HG02981 (cell line): ENCODE results near the gene PRPF6.

Experiments used
- ATAC-seq: cut with Tn5 transposase; IDR thresholded peaks from one replicate; pipeline ENCODE4 v1.9.1; 2021; ENCODE audit warnings: mild to moderate bottlenecking, moderate library complexity; ENCODE audit not compliant: unreplicated experiment

Gene PRPF6

DNA sequence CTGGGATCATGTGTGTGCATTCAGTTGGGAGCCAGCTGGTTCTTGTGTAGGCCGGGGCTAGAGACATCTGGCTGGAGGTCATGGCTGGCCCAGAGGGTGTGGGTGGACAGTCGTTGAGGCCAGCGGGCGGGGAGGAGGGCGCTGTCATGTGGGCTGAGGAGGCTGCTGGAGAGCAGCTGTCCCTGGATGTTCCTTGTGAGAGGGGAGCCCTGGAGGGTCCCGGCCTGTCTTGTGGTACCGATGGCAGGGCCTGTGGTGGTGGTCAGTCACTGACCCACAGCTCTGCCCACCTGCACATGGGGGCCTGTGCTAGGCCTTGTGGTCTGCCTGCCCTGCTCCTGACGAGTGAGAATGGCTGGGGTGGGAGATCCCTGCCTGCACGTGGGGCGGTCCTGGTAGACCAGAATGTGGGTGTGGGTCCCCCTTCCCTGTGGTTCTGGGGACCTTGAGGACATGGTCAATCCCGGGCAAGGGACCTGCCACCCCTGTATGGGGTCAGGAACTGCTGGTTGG, 53.1 kb downstream of the PRPF6 start:
- ATAC-seq: no peak

GRCh38 chr20:64035066-64035932, 54.4 kb downstream of the PRPF6 start:
- ATAC-seq: no peak

- ATAC-seq: no peak
These were observed 55.0 kb downstream of the PRPF6 start, which contains the start of gene C20orf204 for GRCh38 chr20:64035933-64036345. Gene C20orf204, plus strand, starts transcription at chr20:64036182. Its CDS starts 142 bp downstream, at chr20:64036324.

DNA sequence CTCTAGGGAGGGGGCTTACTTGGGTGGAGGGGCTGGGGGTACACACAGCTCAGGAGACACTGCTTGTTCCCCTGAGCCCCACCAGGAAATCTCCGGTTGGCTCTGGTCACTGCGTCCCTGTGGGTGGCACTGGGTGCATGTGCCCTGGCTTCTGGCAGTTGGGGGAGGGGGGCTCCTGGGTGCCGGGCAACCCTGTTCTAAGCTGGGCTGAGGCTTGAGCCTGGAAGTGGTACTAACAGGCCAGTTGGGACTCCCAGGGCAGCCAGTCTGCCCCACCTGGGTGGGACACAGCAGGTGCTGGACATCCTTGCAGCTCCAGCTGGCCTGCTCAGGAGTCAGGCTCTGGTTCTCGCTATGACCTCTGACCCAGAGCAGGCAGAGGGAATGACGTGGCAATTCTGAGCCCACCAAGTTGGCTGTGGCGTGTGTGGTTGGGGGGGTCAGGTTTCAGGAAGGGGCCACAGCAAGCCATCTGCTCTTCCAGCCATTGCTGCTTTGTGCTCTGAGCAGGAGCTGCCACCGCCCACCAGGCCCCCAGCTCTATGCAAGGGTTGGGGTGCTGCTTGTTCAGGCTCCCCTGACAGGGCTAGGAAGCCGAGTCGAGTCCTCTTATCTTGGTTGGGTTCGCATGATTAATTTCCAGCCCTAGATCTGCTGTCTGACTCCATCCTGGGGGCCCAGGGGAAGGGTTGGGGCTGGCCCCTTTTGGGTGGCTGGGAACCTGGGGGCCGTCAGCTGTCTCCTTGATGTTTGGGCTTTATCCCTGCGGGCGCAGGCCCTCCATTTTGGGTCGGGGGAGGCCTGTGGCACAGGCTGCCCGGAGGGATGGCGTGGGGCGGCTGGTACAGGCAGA, 55.6 kb downstream of the PRPF6 start:
- ATAC-seq: no peak

GRCh38 chr20:64037199-64037497, 56.2 kb downstream of the PRPF6 start:
- no peak for ATAC-seq

GRCh38 chr20:64037498-64038213, 56.7 kb downstream of the PRPF6 start:
- no peak for ATAC-seq

- ATAC-seq: peak; percentile 24
These were observed 57.3 kb downstream of the PRPF6 start for GRCh38 chr20:64038224-64038564.

DNA sequence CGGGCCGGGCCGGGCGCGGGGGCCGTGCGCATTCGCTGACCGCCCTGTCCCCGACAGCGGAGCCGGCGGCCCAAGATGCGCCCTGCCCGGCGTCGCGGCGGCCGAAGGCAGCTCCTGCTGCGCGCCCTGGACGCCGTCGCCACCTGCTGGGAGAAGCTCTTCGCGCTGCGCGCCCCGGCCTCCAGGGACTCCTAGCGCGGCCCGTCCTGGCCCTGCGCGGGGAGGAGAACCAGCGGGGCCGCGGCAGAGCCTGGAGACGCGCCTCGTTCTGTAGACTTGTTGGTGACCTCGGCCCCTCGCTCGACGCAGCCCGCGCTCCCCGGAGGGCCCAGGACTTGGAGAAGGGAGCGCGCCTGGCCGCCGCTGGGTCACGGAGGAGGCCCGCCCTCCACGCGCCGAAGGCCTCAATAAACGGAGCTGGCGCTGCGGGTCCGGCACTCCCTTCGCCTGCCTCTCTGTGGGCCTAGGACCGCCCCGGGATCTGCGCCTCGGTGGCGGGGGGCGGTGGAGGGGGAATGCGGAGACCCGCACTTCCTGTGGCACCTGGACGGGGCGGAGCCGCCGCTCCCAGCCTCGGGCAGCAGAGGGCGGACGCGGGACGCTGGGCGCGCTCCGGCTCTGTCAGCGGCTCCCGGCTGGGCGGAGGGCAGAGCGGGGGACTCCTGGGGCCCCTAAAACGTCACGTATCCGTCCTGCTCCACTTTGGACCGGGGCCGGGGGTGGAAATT, 57.8 kb downstream of the PRPF6 start:
- peak; percentile 48 for ATAC-seq

- no peak for ATAC-seq
These were observed 58.6 kb downstream of the PRPF6 start for GRCh38 chr20:64039293-64040160.

DNA sequence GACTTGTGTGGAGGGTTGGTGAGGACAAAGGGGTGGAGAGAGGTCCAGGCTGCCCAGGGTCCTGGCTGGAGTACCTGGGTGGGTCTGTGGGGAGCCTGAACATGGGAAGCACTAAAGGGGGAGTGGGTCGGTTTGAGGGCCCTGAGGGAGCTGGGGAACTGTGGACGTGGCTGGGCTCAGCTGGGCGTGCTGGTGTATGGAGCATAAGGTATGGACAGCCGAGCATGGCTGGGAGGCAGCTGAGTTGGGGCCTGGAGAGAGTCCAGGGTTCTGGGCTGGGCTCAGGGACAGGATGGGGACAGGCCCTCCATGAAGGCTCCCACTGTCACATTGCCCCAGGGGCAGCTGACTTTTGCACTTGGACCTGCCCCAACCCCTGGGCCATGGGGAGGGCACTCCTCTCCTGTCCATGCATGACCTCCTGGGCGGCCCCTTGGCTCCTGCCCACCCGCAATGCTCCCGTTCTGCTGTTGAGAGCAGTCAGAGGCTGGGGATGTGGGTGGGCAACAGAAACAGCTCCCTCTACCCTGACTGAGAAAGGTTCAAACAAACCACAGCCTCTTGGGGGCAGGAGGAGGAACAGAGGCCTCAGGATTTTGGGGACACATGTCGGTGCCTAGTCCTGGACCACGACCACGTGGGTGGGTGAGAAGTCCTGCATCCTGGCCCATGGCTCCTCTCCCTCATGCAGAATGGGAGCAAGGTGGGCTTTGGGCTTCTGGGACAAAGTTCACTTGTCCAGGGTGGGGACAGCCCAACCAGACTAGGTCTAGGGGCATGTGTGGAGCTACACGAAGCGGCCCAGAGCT, 59.5 kb downstream of the PRPF6 start:
- ATAC-seq: no peak

- no peak for ATAC-seq
These were observed 60.3 kb downstream of the PRPF6 start for GRCh38 chr20:64041040-64041780.

DNA sequence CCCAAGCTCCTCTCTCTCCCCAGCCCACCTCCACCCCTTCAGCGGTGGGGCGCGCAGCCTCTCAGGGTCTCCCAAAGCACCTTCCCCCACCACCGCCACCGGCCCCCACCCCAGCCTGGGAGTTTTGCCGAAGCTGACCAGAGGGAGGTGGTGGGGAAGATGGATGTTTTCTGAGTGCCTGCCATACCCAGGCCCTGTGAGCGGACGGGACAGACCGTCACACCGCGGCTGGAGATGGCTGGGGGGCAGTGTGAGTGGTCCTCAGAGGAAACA, 60.8 kb downstream of the PRPF6 start:
- ATAC-seq: no peak

- ATAC-seq: no peak
These were observed 61.3 kb downstream of the PRPF6 start for GRCh38 chr20:64042054-64042781.

DNA sequence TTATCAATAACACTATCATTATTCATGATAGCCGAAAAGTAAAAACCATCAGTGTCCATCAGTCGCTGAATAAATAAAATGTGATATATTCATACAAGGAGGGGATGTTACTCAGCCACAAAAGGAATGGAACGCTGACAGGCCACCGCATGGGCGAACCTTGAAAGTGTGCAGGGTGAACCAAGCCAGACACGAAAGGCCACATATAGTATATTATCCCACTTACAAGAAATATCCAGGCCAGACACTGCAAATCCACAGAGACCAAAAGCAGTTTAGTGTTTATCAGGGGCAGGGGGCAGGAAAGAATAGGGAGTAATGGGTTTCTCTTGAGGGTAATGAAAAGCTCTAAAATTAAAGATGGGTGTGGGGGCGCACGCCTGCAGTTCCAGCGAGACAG, 62.8 kb downstream of the PRPF6 start:
- no peak for ATAC-seq

DNA sequence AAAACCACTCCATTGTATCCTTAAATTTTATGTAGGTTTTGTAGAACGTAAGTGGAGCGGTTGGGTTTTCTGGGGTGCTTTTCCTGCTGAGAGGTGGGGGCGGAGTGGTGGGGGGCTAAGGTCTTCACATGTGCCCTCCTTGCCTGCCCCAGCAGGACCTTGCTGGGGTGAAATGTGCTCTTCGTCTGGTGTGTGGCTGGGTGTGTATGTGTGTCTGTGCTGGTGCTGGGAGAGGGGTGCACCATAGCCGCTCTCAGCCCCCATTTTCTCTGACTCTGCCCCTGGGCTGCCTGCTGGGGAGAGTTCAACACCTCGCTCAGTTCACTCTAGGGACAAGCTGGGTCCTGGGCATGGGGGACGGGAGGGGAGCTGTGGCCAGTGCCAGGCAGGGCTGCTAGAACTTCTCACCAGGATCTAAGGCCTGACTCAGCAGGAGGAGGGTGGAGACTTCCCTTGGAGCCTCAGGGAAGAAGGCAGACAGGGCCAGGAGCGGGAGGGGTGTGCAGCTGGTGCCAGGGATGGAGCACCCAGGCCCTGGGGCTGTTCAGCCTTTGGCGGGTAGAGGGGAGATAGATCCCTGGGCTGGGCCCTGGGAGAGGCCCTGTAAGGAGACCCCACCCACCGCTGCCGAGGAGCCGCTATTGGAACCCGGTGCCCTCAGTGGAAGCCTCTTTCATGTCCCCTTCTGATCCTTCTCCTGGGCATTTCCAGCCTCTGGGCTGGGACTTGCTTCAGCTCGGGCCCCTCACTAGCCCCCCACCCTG, 63.7 kb downstream of the PRPF6 start:
- ATAC-seq: no peak

DNA sequence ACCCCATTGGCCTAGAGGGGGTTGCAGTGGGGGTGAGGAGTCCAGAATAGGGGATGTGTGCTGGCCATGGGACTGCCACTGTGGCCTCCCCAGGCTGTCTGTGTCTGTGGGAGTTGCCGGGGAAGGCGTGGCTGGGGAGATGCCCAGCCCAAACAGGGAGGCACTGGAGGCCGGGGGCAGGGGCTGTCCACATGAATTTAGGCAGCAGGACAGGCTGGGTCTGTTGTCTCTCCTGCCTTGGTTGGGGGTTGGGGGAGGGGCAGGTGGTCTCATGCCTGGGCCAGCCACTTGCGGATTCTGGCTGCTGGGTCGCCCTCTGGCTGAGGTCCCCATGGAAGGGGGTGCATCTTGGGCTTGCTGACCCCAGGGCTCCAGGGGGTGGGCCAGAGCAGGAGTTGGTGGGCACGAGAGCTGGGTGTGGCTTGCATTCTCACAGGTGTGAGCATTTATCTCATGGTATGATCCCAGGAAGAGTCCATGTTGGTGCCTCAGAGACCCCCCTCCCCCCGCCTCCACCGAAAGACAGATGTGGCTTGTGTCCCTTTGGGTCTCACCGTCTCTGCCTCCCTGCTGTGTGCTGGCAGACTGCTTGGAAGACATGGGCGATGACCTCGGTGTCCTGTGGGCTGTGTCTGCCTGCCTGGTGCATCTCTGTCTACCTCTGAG, 64.5 kb downstream of the PRPF6 start:
- ATAC-seq: no peak

DNA sequence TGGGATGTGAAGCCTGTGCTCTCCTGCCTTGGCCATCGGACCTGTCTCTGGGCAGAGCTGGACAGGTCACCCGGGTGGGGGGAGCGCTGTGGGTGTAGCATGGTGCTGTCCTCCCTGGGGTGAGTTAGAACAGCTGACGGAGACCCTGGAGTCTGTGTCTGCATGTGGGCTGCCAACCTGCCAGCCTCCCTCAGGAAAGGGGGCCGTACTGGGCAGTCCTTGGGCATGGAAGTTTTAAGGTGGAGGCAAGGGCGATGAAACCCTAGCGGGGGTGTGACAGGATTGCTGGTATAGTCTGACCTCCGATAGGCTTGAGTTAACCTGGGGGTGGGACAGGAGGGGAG, 66.1 kb downstream of the PRPF6 start:
- no peak for ATAC-seq
